ENCODE results near the gene FGD2. TPM values are rescaled to one million over a fixed set of nuclear protein-coding genes. Genes with fewer than 3 reads are reported as not detected.

FGD2 gene
- total and polyA plus RNA-seq, 7 donors = 3.7 to 40.8 (median 20.1) TPM

- intact Hi-C loops (cut with DNase I) = no loop called here
- no peaks in the 10 kb centered on the region for H3K36me3 ChIP-seq
- no peak overlapping the region for H3K4me3 ChIP-seq
- DNase-seq = no peak
- peaks cover 0 to 18% (median 15%) of the 10 kb centered on the region in 4 donors for H3K4me1 ChIP-seq
- no peaks in the 10 kb centered on the region for H3K9me3 ChIP-seq
- WGBS, 2 donors = 69 to 87% methylated on average over 14 of the region's 14 CpGs
- H3K27ac ChIP-seq = no peak overlapping the region
- H3K27me3 ChIP-seq = no peaks in the 10 kb centered on the region
- TF ChIP-seq EP300 (IDR thresholded peaks at IDR 0.05) = no peak
- TF ChIP-seq POLR2AphosphoS5 (IDR thresholded peaks at IDR 0.05) = no peak
- no peak for TF ChIP-seq POLR2A (IDR thresholded peaks at IDR 0.05)
Measured at GRCh38 chr6:37021356-37022129, 16.1 kb downstream of the FGD2 start.

DNA sequence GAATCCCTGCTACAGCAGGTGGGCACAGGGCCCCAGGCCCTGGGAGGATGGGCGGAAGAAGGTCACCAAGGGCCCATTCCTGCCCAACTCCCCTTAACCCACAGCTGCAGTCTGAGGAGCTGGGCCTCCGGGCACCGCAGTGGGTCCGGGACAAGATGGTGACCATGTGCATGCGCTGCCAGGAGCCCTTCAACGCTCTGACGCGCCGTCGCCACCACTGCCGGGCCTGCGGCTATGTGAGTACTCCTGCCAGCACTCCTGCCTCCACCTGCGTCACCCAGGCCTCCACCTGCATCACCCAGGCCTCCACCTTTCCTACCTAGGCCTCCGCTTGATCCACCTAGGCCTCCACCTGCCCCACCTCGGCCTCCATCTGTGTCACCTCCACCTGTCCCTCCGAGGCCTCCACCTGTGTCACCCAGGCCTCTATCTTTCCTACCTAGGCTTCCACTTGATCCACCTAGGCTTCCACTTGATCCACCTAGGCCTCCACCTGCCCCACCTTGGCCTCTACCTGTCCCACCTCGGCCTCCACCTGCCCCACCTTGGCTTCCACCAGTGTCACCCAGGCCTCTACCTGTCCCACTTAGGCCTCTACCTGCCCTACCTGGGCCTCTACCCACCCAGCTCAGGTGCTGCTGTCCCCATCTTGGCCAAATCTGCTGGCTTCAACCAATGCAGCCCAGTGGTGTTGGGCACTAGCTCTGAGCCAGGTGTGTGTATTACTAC, 16.8 kb downstream of the FGD2 start:
- no peak overlapping the region for H3K27ac ChIP-seq
- no peaks in the 10 kb centered on the region for H3K27me3 ChIP-seq
- 96 to 97% methylated on average over 17 of the region's 17 CpGs for WGBS, 2 donors
- peaks cover 0 to 18% (median 15%) of the 10 kb centered on the region in 4 donors for H3K4me1 ChIP-seq
- H3K36me3 ChIP-seq = no peaks in the 10 kb centered on the region
- H3K9me3 ChIP-seq = no peaks in the 10 kb centered on the region
- DNase-seq = no peak
- H3K4me3 ChIP-seq = no peak overlapping the region
- TF ChIP-seq EP300 (IDR thresholded peaks at IDR 0.05) = no peak
- no peak for TF ChIP-seq POLR2AphosphoS5 (IDR thresholded peaks at IDR 0.05)
- TF ChIP-seq, protein P1, sequence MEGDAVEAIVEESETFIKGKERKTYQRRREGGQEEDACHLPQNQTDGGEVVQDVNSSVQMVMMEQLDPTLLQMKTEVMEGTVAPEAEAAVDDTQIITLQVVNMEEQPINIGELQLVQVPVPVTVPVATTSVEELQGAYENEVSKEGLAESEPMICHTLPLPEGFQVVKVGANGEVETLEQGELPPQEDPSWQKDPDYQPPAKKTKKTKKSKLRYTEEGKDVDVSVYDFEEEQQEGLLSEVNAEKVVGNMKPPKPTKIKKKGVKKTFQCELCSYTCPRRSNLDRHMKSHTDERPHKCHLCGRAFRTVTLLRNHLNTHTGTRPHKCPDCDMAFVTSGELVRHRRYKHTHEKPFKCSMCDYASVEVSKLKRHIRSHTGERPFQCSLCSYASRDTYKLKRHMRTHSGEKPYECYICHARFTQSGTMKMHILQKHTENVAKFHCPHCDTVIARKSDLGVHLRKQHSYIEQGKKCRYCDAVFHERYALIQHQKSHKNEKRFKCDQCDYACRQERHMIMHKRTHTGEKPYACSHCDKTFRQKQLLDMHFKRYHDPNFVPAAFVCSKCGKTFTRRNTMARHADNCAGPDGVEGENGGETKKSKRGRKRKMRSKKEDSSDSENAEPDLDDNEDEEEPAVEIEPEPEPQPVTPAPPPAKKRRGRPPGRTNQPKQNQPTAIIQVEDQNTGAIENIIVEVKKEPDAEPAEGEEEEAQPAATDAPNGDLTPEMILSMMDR (IDR thresholded peaks at IDR 0.05) = no peak
- TF ChIP-seq POLR2A (IDR thresholded peaks at IDR 0.05) = no peak
- intact Hi-C loops (cut with DNase I) = no loop called here

DNA sequence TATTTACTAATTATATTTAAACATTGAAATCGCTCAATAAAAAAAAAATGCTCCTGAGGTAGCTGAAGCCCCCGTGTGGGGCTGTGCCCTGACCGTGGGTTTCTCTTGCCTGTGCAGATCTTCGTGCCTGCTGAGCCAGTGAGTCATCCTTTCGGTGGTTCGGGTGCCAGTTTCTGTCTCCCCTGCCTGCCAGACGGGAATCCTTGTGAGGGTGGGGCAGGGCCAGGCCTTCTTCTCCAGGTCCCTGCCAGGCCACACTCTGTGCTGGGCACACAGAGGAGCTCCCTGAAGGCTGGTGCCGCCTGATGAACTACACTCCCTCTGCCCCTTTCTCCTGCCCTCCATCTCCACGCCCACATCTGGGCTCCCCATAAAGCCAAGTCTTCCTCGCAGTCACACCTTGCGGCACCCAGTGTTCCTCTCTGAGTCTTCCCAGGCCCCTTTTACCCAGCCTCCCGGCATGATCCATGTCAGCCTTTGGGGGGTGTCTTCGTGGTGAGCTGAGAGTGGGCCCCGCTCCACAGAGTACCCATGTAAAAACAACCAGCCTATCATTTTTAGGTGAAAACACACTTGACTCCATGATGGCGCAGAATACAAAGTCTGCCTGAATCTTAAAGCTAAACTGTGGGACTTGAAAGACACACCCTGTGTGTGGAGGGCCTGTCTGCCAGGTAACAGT, 19.3 kb downstream of the FGD2 start:
- intact Hi-C loops (cut with DNase I) = no loop called here
- Histone ChIP-seq H3K4me3 (no peak overlapping the region), H3K27ac (no peak overlapping the region), H3K4me1 (no peaks in the 10 kb centered on the region), H3K9me3 (no peaks in the 10 kb centered on the region), H3K27me3 (no peaks in the 10 kb centered on the region), H3K36me3 (no peaks in the 10 kb centered on the region)
- WGBS, 2 donors = 73 to 83% methylated on average over 15 of the region's 15 CpGs
- DNase-seq = no peak
- TF ChIP-seq POLR2A (IDR thresholded peaks at IDR 0.05) (no peak), EP300 (IDR thresholded peaks at IDR 0.05) (no peak), POLR2AphosphoS5 (IDR thresholded peaks at IDR 0.05) (no peak)
- TF ChIP-seq, protein P1 (IDR thresholded peaks at IDR 0.05) = no peak

GRCh38 chr6:37025621-37026466, 20.4 kb downstream of the FGD2 start:
- Histone ChIP-seq H3K27ac (no peak overlapping the region), H3K27me3 (no peaks in the 10 kb centered on the region), H3K4me3 (no peak overlapping the region), H3K36me3 (no peaks in the 10 kb centered on the region), H3K9me3 (no peaks in the 10 kb centered on the region), H3K4me1 (no peaks in the 10 kb centered on the region)
- no peak for DNase-seq
- WGBS, 2 donors = 90 to 93% methylated on average over 24 of the region's 24 CpGs
- intact Hi-C loops (cut with DNase I) = no loop called here
- TF ChIP-seq, protein P1 (IDR thresholded peaks at IDR 0.05) = no peak
